ENCODE results near the gene HOXA10.
A peak's percentile ranks its signal among the peaks of the same experiment; 100 is the strongest.

HOXA10 gene

DNA sequence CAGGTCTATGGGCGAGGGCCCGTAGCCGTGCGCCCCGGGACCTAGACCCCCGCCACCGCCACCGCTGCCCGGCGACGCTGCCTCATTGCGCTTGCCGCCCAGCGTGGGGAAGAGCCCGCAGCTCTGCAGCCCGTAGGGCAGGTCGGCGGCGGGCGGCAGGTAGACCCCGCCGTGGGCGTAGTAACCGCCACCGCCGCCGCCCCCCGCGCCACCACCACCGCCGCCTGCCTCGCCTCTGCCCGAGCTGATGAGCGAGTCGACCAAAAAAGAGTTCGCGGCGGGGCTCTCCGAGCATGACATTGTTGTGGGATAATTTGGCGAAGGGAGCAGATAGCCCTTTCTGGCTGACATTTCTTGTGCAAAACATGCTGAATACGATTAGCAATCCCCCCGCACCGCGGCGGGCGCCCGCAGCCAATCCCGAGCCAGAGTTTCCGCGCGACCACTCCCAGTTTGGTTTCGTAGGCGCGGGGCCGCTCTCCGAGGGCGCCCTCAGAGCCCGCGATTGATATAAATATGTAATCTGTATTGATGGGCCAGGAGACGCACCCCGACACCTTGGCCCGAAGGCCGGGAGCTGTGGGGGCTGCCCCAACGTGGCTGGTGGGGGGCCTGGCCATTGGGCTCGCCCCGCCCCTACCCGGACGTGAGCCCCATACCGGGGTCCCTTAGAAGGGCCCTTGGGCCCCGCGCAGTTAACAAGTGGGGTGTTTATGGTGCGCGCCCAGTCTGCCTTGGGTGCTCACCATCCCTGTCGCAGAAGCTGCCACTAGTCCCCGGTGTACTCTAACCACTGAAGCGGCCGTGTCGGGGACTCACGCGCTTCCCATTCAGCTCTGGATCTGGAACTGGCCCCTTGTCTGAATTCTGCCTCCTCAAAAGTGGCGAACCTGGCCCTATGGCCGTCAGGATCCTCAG, at the start of gene HOXA10:
TSS of gene HOXA10 (minus strand) at position 365 of the 918 bp plus-strand sequence. CDS start at position 351, 14 bp downstream.
- peak within 1 kb of the TSS; percentile 89 for H3K9ac ChIP-seq (ENCODE audit: low read length)
- peak within 1 kb of the TSS; percentile 93 for H3K27ac ChIP-seq (ENCODE audit: low read depth, low read length)
- peak within 1 kb of the TSS; percentile 67 to 74 for H3K4me3 ChIP-seq (ENCODE audit: low read depth in 1 of 2, low read length in 2 of 2)
- H3K27me3 ChIP-seq (ENCODE audit: control insufficient read depth in 1 of 2, insufficient read depth in 2 of 2, low read length in 2 of 2), result peaks cover 0 to 5% of the 10 kb centered on the region in 2 donors
- peaks cover 7% of the 10 kb centered on the region for H3K36me3 ChIP-seq (ENCODE audit: insufficient read depth, low read length)
- H3K9me3 ChIP-seq (ENCODE audit: low read length), result no peaks in the 10 kb centered on the region
- H3K4me1 ChIP-seq (ENCODE audit: insufficient read depth, low read length), result peaks cover 12% of the 10 kb centered on the region

DNA sequence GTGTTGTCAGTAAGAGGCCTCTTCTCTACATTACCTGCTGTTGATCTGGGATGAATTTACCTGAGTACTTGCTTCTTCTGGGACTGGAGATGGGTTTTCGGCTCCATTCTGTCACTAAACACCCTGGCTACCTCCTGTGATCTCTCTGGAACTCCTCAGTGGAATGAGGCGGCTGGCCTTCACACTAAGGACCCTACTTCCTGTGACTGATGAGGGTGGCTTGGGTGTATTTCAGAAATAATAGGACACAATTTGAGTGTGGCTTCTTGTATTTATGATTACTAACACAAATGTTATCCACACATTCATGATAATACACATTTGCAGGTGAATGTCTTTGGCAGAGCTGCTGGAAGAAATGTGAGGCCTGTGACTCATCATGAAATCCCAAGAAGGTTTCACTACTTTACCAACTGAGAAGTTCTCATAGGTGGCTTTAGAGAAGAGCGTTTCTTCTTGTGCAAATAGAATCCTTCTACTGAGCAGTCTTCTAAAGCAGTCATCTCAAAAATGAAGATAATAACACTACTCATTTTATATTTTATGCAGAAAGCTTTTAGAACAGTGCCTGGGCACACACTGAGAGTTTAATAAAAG, 47.2 kb upstream of the HOXA10 start:
- Histone ChIP-seq H3K36me3 (ENCODE audit: insufficient read depth, low read length) (no peaks in the 10 kb centered on the region), H3K27me3 (ENCODE audit: control insufficient read depth in 1 of 2, insufficient read depth in 2 of 2, low read length in 2 of 2) (peaks cover 47 to 78% of the 10 kb centered on the region in 2 donors), H3K4me1 (ENCODE audit: insufficient read depth, low read length) (no peaks in the 10 kb centered on the region), H3K9ac (ENCODE audit: low read length) (no peak overlapping the region), H3K27ac (ENCODE audit: low read depth, low read length) (no peak overlapping the region), H3K9me3 (ENCODE audit: low read length) (no peaks in the 10 kb centered on the region), H3K4me3 (ENCODE audit: low read depth in 1 of 2, low read length in 2 of 2) (no peak overlapping the region)

DNA sequence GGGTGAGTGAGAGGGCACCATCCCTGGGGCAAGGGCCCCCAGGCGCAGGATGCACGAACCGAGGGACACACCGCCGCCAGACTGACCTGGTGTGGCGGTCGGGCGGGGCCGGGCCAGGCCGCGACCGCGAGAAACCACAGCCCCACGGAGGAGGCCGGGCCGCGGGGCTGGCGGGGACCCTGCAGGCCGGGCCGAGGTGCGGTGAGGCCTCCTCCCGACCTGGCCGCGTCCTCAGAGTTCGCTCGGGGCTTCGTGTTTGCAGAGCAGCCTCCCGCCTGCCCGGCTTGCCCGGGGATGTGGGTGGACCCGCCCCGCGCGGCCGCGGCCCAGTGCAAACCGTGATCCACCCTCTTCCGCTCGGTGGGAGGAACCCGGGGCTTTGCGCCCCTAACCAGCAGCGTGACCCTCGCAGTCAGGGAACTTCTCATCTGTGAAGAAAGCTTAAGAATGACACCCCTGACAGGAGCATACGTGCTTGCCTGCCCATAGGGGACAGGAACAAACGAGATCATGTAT, 46.4 kb upstream of the HOXA10 start:
- no peaks in the 10 kb centered on the region for H3K36me3 ChIP-seq (ENCODE audit: insufficient read depth, low read length)
- H3K27me3 ChIP-seq (ENCODE audit: control insufficient read depth in 1 of 2, insufficient read depth in 2 of 2, low read length in 2 of 2), result peaks cover 41 to 70% of the 10 kb centered on the region in 2 donors
- no peak overlapping the region for H3K4me3 ChIP-seq (ENCODE audit: low read depth in 1 of 2, low read length in 2 of 2)
- no peak overlapping the region for H3K9ac ChIP-seq (ENCODE audit: low read length)
- no peak overlapping the region for H3K27ac ChIP-seq (ENCODE audit: low read depth, low read length)
- no peaks in the 10 kb centered on the region for H3K4me1 ChIP-seq (ENCODE audit: insufficient read depth, low read length)
- H3K9me3 ChIP-seq (ENCODE audit: low read length), result no peaks in the 10 kb centered on the region

DNA sequence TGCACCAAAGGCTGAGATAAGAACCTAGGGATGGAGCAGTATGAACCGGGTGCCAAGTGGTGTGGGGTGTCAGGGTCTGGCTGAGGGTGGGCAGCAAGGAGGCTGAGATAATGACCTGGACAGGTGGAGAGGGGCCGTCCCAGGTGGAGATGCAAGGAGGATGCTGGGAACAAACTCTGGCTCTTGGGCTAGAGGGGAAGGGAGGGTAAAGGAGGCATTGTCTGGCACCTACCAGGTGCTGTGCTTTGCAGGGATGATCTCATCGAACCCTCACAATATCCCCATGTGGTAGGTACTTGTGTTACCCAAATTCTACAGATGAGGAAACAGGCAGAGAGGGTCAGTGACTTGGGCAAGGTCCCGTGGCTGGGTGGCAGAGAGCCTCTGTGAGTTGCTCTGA, 45.7 kb upstream of the HOXA10 start:
- Histone ChIP-seq H3K9ac (ENCODE audit: low read length) (no peak overlapping the region), H3K27me3 (ENCODE audit: control insufficient read depth in 1 of 2, insufficient read depth in 2 of 2, low read length in 2 of 2) (peaks cover 34 to 65% of the 10 kb centered on the region in 2 donors), H3K27ac (ENCODE audit: low read depth, low read length) (no peak overlapping the region), H3K9me3 (ENCODE audit: low read length) (no peaks in the 10 kb centered on the region), H3K4me3 (ENCODE audit: low read depth in 1 of 2, low read length in 2 of 2) (no peak overlapping the region), H3K36me3 (ENCODE audit: insufficient read depth, low read length) (no peaks in the 10 kb centered on the region), H3K4me1 (ENCODE audit: insufficient read depth, low read length) (no peaks in the 10 kb centered on the region)

DNA sequence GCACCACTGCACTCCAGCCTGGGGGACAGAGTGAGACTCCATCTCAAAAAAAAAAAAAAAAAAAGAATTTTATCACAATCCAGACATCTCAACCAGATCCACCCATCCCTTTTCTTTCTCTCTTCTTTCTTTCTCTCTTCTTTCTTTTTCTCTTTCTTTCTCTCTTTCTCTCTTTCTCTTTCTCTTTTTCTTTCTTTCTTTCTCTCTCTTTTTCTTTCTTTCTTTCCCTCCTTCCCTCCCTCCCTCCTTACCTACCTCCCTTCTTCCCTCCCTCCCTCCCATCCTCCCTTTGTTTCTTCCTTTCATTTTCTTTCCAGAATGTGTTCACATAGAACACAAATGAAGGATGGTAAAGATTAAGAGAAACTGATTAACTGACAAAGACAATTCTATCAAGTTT, 43.8 kb upstream of the HOXA10 start:
- Histone ChIP-seq H3K36me3 (ENCODE audit: insufficient read depth, low read length) (no peaks in the 10 kb centered on the region), H3K4me1 (ENCODE audit: insufficient read depth, low read length) (peaks cover 5% of the 10 kb centered on the region), H3K27ac (ENCODE audit: low read depth, low read length) (no peak overlapping the region), H3K9ac (ENCODE audit: low read length) (no peak overlapping the region), H3K27me3 (ENCODE audit: control insufficient read depth in 1 of 2, insufficient read depth in 2 of 2, low read length in 2 of 2) (peaks cover 33 to 65% of the 10 kb centered on the region in 2 donors), H3K9me3 (ENCODE audit: low read length) (no peaks in the 10 kb centered on the region), H3K4me3 (ENCODE audit: low read depth in 1 of 2, low read length in 2 of 2) (no peak overlapping the region)

DNA sequence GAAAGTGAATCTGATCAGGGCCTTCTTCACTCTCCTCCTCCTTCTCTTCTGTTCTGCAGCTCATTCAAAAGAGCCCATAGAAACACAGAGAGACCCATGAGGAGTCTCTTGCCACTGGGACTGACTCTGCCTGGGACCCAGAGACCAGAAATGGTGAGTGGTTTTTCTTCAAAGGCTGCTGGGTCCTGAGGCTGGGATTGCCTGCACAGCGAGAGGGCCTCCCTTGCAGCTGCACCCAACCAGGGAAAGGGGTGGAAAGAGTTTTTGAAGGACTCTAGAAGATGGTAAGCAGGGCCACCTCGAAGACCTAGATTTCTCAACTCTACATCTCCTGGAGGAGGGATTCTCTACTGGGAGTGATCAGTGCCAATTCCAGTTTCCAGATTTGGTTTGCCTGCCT, 41.2 kb upstream of the HOXA10 start:
- peaks cover 16% of the 10 kb centered on the region for H3K4me1 ChIP-seq (ENCODE audit: insufficient read depth, low read length)
- no peaks in the 10 kb centered on the region for H3K36me3 ChIP-seq (ENCODE audit: insufficient read depth, low read length)
- no peak overlapping the region for H3K4me3 ChIP-seq (ENCODE audit: low read depth in 1 of 2, low read length in 2 of 2)
- H3K9me3 ChIP-seq (ENCODE audit: low read length), result no peaks in the 10 kb centered on the region
- H3K27ac ChIP-seq (ENCODE audit: low read depth, low read length), result no peak overlapping the region
- H3K27me3 ChIP-seq (ENCODE audit: control insufficient read depth in 1 of 2, insufficient read depth in 2 of 2, low read length in 2 of 2), result peaks cover 38 to 63% of the 10 kb centered on the region in 2 donors
- no peak overlapping the region for H3K9ac ChIP-seq (ENCODE audit: low read length)

DNA sequence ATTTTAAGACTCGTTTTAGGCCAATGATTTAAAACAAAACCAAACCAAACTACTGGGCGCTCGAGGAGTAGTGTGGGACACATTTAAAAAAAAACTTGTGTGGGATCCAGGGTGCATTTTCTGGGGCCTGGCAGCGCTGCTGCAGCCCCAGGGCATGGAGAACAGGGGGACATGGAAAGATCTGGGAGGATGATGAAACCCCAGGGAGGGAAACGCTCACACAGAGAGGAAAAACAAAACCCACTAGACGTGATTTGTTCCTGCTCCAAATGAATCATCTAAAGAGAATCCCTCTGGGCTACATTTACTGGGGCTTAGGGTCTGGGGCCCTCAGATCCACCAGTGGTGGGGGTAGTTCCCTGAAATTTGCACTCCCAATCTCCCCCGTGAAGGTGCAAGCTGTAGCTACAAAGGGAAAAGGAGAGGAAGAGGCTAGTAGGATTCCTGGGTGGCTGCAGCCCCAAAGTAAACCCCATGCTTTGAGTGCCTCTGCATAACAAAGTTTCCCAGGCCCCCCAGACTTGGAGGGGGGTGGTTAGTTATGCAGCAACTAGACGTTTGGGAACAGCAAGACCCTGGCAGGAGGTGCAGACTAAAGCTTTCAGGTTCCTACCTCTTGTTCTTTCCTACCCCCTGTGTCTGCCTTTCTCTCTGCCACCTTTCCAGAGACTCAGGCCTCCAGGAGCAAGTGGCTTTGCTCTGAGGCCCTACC, 40.3 kb upstream of the HOXA10 start:
- Histone ChIP-seq H3K36me3 (ENCODE audit: insufficient read depth, low read length) (no peaks in the 10 kb centered on the region), H3K9me3 (ENCODE audit: low read length) (no peaks in the 10 kb centered on the region), H3K4me1 (ENCODE audit: insufficient read depth, low read length) (peaks cover 16% of the 10 kb centered on the region), H3K4me3 (ENCODE audit: low read depth in 1 of 2, low read length in 2 of 2) (no peak overlapping the region), H3K9ac (ENCODE audit: low read length) (no peak overlapping the region), H3K27ac (ENCODE audit: low read depth, low read length) (no peak overlapping the region), H3K27me3 (ENCODE audit: control insufficient read depth in 1 of 2, insufficient read depth in 2 of 2, low read length in 2 of 2) (peaks cover 44 to 62% of the 10 kb centered on the region in 2 donors)

DNA sequence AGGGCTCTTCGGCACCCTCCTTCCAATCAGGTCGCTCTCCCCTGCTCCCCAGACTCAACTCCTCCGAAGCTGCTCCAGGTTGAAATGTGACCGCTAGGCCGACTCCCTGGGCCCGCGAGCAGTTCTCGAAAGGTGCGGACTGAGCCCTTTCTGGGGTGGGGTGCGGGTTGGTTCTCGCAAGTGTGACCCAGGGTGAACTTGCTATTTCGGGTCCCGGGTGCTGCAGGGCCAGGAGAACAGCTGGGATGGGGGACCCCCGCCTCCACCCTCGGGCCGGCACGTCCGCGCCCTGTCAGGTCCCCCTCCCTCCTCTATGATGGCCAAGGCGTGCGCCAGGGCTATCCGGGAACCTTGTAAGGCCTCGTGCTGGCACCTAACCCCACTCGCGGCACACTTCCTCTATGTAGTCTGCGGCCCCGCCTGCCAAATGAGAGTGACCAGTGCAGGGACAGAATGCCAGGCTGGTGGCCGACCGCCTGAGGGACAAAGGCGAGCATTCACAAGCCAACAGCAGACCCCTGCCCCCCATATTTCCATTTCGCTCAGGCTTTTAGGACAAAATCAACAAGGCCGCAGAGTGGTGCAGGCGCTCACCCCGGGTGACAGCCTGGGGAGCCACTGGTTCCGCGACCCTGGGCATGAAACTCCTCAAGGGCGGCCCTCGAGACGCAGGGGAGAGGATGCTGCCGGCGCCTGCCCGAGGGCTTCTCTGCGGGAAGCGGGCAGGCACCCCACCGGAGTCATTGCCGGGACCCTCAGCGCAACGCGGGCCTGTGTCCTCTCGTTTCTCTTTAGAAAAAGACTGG, 39.5 kb upstream of the HOXA10 start:
- H3K4me1 ChIP-seq (ENCODE audit: insufficient read depth, low read length), result peaks cover 16% of the 10 kb centered on the region
- H3K9ac ChIP-seq (ENCODE audit: low read length), result no peak overlapping the region
- no peak overlapping the region for H3K4me3 ChIP-seq (ENCODE audit: low read depth in 1 of 2, low read length in 2 of 2)
- H3K27me3 ChIP-seq (ENCODE audit: control insufficient read depth in 1 of 2, insufficient read depth in 2 of 2, low read length in 2 of 2), result peaks cover 44 to 64% of the 10 kb centered on the region in 2 donors
- no peak overlapping the region for H3K27ac ChIP-seq (ENCODE audit: low read depth, low read length)
- H3K36me3 ChIP-seq (ENCODE audit: insufficient read depth, low read length), result no peaks in the 10 kb centered on the region
- H3K9me3 ChIP-seq (ENCODE audit: low read length), result no peaks in the 10 kb centered on the region

DNA sequence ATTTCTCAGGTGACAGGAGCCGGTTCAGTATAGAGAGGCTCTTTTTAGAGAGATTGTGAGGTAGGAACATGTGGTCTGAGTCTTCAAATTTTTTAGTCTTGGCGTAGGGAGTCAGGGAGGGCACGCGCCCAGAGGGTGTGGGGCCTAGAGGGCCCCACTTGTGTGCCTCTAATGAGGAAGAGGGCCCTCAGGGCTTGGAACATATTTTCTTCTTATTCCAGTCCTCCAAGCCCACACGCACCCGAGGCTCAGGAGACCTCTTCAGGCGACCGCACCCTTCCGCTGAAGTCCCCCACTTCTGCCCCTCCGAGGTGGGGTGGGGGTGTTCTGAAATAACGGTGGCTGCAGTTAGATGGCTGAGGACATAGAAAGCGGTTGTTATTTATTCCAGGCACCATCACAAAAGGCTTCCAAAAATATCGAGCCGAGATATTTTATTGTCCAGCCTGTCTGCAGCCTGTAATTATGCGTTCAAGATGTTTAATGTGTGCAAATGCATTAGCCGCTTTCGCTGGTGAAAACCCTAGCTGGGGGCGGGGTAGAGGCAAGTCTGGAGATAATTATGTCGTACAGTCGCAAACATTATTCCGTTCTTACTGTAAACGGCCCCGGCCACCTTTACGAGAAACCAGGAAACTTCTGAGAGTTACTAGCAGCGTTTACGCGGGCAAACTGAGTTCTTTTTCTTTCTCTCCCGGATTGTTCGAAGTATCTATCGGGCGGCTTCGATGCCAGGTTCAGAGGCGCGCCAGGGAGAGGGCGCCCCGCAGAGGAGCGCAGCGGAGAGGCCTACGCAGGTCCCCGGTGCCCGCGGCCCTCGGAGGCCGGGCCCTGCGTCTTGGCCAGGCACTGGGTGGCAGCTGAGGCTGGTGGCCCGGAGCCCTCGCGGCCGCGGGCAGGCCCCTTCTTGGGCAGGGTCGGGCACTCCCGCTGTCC, 38.6 kb upstream of the HOXA10 start:
- H3K4me3 ChIP-seq (ENCODE audit: low read depth in 1 of 2, low read length in 2 of 2), result peak overlapping the region in 1 of 2 donors; percentile 8
- H3K9me3 ChIP-seq (ENCODE audit: low read length), result no peaks in the 10 kb centered on the region
- no peak overlapping the region for H3K27ac ChIP-seq (ENCODE audit: low read depth, low read length)
- H3K27me3 ChIP-seq (ENCODE audit: control insufficient read depth in 1 of 2, insufficient read depth in 2 of 2, low read length in 2 of 2), result peaks cover 50 to 72% of the 10 kb centered on the region in 2 donors
- H3K36me3 ChIP-seq (ENCODE audit: insufficient read depth, low read length), result no peaks in the 10 kb centered on the region
- no peak overlapping the region for H3K9ac ChIP-seq (ENCODE audit: low read length)
- H3K4me1 ChIP-seq (ENCODE audit: insufficient read depth, low read length), result peaks cover 16% of the 10 kb centered on the region

DNA sequence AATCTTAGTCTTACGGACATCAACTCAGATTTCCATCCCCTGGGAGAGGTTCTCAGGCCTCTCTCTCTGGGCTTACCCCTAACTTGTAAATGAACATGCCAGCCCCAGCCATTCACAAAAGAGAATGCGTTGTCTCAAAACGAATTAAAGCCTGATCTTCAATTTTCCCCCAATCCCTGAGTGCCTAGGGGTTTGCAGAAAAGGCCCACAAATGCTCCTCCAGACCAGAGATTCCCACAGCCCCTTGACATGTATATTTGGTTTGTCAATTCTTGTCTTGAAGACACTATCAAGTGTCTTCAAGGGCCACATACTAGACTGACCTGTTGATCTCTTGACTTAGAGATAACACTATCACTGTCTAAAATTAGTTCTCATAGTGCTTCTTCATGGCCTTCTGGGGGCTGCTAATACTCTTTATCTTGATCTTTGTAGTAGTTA, 37.7 kb upstream of the HOXA10 start:
- Histone ChIP-seq H3K27me3 (ENCODE audit: control insufficient read depth in 1 of 2, insufficient read depth in 2 of 2, low read length in 2 of 2) (peaks cover 58 to 78% of the 10 kb centered on the region in 2 donors), H3K4me3 (ENCODE audit: low read depth in 1 of 2, low read length in 2 of 2) (no peak overlapping the region), H3K9ac (ENCODE audit: low read length) (no peak overlapping the region), H3K36me3 (ENCODE audit: insufficient read depth, low read length) (no peaks in the 10 kb centered on the region), H3K4me1 (ENCODE audit: insufficient read depth, low read length) (peaks cover 16% of the 10 kb centered on the region), H3K9me3 (ENCODE audit: low read length) (no peaks in the 10 kb centered on the region), H3K27ac (ENCODE audit: low read depth, low read length) (no peak overlapping the region)

Measured in muscle layer of colon (tissue), 2 donors.